Skin epidermis (tissue), 12 donors: ENCODE results near the gene RAB11FIP3.

Source experiments
- H3K27ac ChIP-seq, 21 experiments: fragments of 200-600 bp; sonication (generic) in 11 of 21; one replicate each; pipeline ENCODE4 v1.5.0; 2020; ENCODE audit warnings: mild to moderate bottlenecking in 3 of 21, inconsistent platforms in 2 of 21, moderate library complexity in 2 of 21
- H3K4me3 ChIP-seq, 7 experiments: fragments of 200-600 bp; sonication (generic) in 2 of 7; one replicate each; pipeline ENCODE4 v1.5.0; 2020; ENCODE audit warnings: inconsistent platforms in 2 of 7, mild to moderate bottlenecking in 2 of 7, moderate library complexity in 1 of 7

RAB11FIP3 gene

DNA sequence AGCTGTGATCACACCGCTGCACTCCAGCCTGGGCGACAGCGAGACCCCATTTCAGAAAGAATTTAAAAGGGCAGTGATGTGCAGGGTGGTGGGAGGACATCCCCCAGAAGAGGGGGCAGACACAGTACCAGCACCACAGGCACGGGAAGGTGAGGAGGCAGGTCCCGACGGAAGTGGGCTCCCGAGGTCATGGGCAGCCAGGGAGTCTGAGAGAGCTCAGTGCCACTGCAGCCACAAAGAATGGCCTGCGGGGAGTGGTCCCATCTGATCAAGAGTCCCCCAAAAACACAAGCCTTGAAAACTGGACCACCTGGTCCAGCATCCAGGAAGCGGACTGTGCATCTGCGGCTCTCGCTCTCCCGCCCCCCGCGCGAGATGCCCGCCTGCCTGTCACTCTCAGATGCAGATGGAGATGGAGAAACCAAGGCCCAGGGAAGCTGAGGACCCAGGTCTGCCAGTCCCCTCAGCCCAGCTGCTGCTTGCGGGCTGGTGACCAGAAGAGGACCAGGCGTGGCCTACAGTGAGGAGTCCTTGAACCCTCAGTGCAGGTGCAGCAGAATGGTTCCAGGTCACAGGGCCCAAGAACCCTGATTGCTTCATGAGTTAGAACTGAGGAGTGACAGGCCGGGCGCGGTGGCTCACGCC, 97.8 kb downstream of the RAB11FIP3 start:
- Histone ChIP-seq H3K4me3 (no peak overlapping the region), H3K27ac (peak overlapping the region in 1 of 21 experiments; percentile 4)

DNA sequence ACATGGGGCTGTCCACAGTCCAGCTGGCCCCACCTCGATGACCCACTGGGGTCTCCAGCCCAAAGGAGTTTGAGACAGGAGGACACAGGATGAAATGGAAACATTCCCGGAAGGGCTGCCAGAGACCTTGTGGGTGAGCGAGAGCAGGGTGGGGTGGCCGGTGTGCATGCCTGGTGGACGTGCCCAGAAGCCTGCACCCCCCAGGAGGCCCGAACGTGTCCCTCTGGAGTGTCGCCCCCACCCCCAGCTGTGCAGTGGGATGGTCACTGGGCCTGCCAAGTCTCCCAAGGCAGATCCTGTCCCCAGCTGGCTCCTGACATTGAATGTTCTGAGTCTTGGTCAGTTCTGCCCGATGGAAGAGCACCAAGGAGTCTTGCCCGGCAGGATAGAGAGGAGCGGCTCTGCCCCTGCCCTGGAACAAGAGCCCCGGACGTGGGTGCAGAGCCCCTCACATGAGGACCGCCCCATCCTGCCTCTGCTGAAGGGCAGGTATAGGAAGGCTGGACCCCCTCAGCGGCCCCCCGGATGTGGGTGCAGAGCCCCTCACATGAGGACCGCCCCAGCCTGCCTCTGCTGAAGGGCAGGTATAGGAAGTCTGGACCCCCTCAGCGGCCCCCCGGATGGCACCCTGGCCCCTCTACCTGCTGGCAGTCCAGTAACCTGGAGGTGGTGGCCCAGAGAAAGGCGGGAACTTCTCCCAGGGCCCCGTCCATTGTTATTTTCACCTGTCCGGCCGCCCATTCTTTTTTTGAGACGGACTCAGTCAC, 99.0 kb downstream of the RAB11FIP3 start:
- no peak overlapping the region for H3K4me3 ChIP-seq
- peak overlapping the region in 7 of 21 experiments; percentile 1 to 98 (median 97) for H3K27ac ChIP-seq

DNA sequence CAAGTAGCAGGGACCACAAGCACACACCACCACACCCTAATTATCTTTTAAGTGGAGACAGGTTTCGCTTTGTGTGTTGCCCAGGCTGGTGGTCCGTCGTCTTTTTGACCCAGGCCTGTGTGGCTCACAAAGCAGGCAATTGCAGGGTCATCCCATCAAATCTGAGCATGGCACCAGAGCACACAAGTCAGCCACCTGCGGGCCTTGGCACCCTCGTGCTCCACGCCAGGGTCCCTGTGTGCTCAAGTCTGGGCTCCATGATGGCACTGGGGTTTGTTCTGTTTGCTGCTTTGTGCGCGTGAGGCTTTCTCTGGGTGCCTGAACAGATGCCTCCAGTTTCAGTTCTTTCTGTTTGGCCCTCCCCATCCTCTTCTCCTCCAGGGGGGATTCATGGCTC, 99.7 kb downstream of the RAB11FIP3 start:
- H3K27ac ChIP-seq: peak overlapping the region in 14 of 21 experiments; percentile 1 to 100 (median 97)

DNA sequence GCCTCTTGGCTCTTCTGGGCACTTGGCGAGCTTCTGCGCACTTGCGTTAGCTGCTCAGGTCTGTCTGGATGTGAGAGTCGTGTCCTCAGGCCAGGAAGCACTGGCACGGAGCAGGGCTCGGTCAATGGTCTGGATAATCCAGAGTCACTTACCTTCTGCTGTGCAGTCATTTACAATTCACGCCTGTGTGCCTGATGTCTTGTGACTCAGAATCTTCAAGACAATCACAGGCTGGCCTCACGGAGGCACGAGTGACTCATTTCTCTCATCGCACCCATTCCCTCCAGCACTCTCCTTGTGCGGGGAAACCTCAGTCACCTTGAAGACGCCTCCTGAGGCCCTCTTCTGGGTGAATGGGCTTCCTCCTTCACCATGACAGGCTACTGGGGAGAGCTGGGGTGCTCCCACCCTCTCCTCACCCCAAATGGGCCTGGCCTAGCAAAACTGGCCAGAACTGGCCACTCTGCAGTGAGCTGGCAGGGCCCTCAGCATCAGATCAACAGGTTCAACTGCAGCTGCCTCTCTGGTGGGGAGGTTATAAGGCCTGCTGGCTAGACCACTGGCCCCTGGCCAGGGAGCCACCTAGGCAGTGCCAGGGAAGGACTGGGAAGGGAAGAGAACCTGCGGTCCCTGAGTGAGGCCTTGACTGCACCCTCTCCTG, 100.2 kb downstream of the RAB11FIP3 start:
- Histone ChIP-seq H3K4me3 (peak overlapping the region in 6 of 7 experiments; percentile 56 to 87 (median 78)), H3K27ac (peak overlapping the region in 20 of 21 experiments; percentile 47 to 100 (median 97))

More for the DNA sequence above, 99.7 kb downstream of the RAB11FIP3 start:
- H3K4me3 ChIP-seq: no peak overlapping the region

DNA sequence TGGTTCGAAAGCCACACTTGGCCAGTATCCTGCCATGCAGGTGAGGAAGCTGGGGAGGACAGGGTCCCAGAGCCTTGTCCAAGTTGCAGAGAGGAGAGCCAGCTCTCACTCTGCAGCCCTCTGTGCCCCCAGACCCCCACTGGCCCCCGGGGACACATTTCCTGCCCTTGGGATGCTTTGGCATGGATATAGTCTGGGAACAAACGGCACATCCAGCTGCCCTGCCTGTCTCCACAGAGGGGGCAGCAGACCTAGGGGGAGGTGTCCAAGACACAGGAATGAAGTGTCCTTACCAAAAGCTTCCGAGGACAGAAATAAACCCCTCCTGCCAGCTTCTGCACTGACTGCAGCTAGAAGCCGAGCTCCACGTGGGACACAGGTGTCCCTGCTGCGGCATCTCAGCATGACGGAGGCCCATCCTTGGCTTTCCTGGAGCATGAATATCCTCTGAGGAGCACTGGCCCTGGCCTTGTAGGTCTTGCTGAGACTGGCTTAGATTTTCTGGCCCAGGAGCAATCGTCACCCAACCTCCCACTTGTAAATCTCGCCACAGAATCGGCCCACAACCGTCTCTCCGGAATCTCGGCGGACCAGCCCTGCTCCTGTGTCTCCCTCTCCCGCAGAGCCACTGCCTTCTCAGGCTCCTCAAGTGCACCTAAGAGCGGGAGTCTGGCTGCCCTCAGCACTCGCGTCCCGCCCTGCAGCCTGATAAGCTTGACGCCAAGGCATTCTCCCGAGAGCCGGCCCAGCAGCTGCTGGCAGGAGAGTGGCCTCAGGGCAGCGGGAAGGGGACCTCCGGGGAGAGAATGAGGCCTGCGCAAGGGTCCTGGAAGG, 100.9 kb downstream of the RAB11FIP3 start:
- peak overlapping the region; percentile 56 to 87 (median 79) for H3K4me3 ChIP-seq
- peak overlapping the region; percentile 79 to 100 (median 97) for H3K27ac ChIP-seq

DNA sequence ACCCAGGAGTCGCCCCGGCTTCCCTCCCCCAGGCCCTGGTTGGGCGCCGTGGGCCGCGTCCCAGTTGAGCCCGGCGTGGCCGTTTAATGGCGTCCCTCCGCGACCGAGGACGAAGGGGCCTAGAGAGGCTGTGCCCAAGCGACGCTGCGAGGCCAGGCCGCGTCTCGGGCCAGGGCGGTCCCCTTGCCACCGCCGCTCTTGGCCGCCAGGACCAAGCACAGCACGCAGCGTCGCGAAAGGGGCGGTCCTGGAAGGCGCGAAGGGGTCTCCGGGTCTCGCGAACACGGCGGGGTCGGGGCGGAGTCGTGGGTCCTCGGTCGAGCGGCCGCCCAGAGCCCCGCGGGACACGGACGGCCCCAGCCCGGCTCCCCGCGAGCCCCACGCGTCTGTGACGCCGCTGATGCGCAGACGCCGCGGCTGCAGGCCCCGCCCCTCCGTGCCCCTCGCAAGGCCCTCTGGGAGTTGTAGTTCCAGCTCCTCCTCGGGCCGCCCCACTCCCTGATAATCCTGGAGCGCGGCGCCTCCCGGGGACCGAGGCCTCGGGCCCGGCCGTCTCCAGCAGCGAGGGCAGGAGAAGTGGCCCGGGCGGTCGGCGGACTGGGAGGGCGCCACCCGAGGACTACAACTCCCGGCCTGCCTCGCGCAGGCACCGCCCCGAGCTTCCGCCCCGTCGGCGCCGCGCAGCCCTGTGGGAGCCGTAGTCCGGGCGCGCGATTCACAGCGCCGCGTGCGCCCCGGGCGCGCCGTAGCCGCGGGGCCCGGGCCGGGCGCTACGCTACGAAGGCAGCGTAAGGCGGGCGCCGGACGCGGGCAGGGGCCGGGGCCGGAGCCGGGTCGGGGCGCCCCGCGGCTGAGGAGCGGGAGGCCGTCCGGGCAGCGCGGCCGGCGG, 101.8 kb downstream of the RAB11FIP3 start, which contains the start of gene CAPN15:
Gene CAPN15, plus strand, starts transcription at position 698 of the 889 bp plus-strand sequence. CDS start 19,127 bp downstream, outside the sequence.
- peak within 1 kb of the TSS; percentile 60 to 87 (median 79) for H3K4me3 ChIP-seq
- H3K27ac ChIP-seq: peak within 1 kb of the TSS; percentile 83 to 100 (median 97)

DNA sequence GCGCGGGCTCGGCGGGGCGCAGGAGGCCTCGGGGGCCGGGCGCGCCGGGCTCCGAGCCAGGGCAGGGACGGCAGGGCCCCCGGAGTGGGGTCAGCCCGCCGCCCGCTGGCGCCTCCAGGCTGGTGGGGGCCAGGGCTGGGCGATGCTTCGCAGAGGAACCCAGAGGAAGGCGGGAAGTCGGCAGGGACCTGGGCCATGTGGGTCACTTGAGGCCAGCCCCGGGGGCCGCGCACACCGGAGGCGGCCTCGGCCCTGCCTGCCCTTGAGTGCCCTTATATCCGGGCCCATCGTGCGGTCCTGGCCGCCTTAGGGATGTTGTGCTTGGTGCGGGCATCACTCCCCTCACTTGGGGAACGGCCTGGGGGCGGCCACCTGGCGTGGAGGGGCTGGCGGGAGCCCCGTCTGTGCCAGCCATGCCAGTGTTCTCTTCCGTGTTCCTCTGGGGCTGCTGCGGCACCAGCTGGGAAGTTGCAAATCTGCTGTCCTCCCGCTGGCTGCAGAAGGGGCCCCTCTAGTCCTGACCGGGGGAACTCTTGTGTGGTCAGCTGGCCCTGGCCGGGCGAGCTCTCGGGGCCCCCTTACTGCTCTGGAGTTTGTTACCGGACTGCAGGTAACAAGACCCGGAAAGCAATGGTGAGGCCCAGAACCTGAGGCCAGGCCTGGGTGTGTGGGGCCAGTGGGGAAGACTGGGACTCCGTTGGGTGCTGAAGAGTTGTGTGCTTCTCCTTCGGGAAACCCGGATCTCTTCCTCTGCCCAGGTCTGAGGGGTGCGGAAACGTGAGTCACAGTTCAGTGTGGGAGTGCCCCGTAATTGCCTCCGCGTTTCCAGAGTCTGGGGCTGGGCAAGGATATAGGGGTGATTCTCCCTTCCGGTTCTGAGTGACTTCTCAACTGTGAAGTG, 102.9 kb downstream of the RAB11FIP3 start:
- H3K27ac ChIP-seq: peak overlapping the region; percentile 69 to 98 (median 91)
- peak overlapping the region; percentile 43 to 87 (median 76) for H3K4me3 ChIP-seq

DNA sequence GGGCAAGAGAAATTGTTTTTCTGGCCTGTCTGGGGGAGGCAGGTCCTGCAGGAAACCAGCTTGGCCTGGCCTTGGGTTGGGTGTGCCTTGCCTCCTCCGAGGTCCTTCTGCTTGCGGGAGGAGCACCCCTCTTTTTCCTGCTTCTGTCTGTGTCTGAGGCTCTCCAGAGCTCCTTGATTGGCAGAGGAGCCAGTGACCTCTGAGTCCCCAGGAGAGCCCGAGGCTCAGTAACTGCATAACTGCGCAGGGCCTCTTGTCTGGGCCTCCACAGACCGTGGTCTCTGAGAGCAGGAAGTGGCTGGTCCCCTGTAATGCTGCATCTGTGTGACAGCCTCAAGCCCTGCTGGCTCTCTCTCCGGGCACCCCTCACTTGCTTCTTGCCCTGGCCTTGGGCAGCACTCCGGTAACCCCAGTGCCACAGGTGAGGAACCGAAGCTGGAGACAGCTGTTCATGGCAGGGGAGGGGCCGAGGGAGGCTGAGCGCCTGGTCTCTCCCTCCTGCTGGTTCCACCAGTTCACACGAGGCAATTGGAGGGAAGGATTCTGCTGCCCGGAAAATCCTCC, 103.6 kb downstream of the RAB11FIP3 start:
- Histone ChIP-seq H3K27ac (peak overlapping the region in 20 of 21 experiments; percentile 69 to 98 (median 92)), H3K4me3 (peak overlapping the region; percentile 43 to 87 (median 76))

DNA sequence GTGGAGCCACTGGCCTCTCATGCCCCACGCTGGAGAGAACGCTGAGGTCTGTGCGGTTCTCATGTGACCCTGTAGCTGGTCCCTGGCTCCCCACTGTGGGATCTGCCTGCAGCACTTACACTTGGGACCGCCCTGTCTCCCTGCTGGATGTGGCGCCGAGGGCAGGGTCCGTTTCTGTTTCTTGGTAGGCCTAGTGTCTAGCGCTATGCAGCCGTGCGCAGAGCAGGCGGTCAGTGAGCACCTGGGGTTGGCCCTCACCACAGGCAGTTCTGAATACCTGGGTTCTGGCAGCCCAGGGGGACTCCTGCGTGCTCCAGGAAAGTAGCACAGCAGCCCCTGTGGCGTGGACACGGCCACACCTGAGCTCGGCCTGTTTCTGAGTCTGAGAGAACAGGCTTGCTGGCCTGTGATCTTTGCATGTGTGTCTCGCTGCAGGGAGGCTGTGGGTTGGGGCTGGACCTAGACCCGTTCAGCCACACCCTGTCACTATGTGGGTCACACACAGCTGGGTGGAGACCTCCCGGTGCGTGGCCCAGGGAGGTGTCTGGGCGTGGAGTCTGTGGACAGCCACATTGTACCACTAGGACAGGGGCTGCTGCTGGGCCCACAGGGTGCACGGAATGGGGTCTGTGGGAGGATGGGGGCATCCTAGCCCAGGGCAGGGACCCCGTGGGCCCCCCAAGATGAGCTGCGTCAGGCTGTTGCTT, 104.8 kb downstream of the RAB11FIP3 start:
- H3K27ac ChIP-seq: peak overlapping the region in 13 of 21 experiments; percentile 16 to 98 (median 95)
- H3K4me3 ChIP-seq: no peak overlapping the region

DNA sequence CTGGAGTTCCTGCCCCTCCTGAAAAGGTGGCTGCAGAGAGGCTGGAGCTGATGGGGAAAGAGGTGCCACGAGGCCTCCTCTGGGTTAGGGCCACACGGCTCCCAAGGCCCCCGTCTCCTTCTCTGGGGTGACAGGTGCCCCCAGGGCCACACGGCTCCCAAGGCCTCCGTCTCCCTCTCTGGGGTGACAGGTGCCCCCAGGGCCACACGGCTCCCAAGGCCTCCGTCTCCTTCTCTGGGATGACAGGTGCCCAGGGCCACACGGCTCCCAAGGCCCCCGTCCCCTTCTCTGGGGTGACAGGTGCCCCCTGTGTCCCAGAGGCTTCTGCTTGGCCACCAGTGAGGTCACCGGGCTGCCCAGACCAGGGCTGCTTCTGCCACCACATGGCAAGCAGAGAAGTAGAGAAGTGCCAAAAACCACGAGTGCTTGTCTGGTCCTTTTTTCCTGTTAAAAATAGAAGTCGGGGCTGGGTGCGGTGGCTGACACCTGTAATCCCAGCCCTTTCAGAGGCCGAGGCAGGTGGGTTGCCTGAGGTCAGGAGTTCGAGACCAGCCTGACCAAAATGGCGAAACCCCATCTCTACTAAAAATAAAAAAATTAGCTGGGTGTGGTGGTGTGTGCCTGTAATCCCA, 106.2 kb downstream of the RAB11FIP3 start:
- Histone ChIP-seq H3K27ac (no peak overlapping the region), H3K4me3 (no peak overlapping the region)

DNA sequence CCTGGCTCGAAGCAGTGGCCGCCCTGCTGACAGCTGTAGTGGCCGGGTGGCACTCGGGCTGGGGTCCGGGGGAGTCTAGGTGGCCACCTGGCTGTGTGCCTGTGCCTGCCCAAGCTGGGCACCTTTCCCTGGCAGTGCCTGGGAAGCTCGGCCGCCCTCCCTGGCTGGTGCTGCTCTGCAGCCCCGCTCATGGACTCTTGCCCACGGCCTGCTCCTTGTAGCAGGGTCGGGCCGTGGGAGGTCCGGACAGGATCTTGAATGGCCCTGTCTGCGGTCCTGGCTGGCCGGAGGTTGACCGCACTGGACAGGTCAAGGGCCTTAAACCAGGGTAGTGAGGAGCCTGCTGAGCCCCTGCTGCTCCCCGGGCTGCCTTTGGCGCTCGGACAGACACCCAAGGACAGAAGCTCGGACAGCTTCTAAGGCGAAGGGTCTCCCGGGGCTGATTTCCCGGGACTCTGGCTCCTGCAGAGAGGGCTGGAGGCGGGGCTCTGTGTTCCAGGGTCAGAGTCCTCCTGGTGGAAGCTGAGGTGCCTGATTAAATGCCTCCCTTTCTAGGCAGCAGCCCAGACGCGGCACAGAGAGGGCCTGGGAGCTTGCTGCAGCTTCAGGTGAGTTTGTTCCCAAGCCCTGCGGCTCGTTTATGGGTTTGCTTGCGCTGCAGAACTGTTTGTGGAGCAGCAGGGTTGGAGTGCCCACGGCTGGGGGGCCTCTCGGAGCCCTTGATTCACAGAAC, 108.1 kb downstream of the RAB11FIP3 start:
- H3K27ac ChIP-seq: peak overlapping the region in 1 of 21 experiments; percentile 36
- H3K4me3 ChIP-seq: no peak overlapping the region

DNA sequence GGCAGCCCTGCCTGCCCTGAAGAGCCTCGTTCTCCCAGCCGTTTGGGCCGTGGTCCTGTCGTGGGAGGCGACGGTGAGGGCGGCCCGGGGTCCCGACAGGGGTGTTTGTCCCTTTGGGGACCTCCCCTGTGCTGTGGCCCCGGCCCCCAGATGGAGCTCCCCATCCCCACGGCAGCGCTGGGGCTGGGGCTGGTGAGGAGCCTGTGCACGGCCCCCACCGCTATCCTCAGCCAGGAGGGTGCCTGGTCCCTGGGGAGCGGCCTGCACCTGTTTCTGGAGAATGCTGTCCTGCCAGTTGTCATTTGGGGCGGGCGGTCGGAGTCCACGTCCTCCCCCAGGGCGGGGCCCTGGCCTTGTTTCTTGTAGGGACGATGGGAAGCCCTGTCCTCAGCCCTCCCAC, 108.7 kb downstream of the RAB11FIP3 start:
- peak overlapping the region in 2 of 21 experiments; percentile 10 to 36 for H3K27ac ChIP-seq
- H3K4me3 ChIP-seq: no peak overlapping the region

DNA sequence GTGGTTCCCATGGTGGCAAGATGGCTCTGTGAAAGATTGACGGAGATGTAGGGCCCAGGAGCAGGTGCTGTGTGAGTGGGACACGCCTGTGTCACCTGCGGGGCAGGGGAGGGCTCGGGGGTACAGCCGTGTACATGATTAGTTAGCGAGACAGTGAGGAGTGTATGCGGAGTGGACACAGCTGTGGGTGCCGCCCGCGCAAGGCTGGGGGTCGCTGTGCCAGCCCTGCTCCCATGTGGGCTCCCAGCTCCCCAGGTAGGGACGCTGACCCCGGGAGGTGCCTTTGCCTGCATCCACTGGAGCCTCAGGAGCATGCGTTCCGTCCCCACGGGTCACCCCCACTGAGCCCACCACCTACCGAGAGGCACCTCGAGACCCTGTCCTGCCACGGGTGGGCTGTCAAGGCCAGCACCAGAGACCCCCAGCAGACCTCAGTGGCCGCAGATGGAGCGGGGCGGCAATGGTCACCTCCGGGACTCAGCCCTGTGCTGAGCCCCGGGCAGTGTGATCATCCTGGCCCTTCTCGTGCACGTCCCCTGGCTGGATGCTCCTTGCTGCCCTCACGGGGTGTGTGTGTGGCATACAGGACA, 109.5 kb downstream of the RAB11FIP3 start:
- H3K4me3 ChIP-seq: no peak overlapping the region
- H3K27ac ChIP-seq: peak overlapping the region in 4 of 21 experiments; percentile 10 to 57 (median 25)

DNA sequence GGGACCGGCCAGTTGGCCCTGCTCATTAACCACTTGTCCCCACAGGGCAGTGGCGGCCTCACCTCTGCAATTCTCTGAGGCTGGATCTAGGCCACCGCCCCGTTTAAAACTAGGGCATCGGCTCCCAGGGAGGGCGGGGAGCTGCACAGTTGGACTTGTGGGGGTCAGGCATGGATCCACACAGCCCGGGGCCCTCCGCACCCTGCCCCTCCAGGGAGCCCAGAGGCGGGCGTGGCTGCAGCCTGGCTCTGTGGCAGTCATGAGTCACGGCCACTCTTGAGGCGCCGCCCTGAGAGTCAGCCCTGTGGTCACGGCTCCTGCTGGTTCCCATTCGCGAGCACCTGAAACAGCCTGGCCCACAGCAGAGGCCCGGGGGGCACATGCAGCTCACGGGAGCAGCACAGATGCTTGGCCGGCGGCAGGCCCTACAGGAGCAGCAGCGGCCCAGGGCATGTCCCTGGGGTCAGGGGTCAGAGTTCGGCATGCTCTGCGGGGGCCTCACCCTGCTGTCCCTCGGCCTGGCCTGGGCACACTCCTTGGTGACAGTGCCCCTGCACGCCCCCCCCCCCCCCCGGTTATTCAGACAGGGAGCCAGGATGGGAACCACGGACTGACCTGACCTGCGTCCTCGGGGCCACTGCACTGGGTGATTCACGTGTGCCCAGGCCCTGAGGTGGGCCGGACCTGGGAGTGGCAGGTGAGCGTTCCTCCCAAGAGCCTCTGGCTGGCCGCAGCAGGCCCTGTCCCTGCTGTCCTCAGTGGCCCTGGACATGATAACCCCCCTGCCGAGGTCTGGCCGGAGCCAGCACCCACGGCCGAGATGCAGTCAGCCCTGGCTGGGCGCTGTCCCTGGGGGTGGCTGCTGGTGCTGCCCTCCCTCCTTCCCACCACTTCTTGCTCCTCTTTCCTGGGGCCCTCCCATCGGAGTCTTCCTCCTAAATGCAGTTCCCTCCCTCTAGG, 110.3 kb downstream of the RAB11FIP3 start:
- peak overlapping the region in 5 of 21 experiments; percentile 10 to 57 (median 35) for H3K27ac ChIP-seq
- H3K4me3 ChIP-seq: no peak overlapping the region
